Mesendoderm (in vitro differentiated cells): ENCODE results near the gene GJD2.

Source experiments
- DNase-seq: peaks from one replicate; pipeline ENCODE4 v3.0.0; 2013
- H2AK5ac ChIP-seq: 2 replicates; pipeline ENCODE4 v1.6.1; 2013; ENCODE audit warnings: low read length, inconsistent platforms
- H2BK120ac ChIP-seq: 2 replicates; pipeline ENCODE4 v1.6.1; 2013; ENCODE audit warnings: low read depth, mild to moderate bottlenecking, low read length, moderate library complexity, mixed read lengths
- H2BK15ac ChIP-seq: replicated peaks from 2 replicates; pipeline ENCODE4 v1.6.1; 2013; ENCODE audit warnings: low read depth, mild to moderate bottlenecking, moderate library complexity
- H2BK5ac ChIP-seq: 2 replicates; pipeline ENCODE4 v1.6.1; 2013; ENCODE audit warnings: low read length, inconsistent platforms
- H3K18ac ChIP-seq: 2 replicates; pipeline ENCODE4 v1.6.1; 2013; ENCODE audit warnings: mild to moderate bottlenecking, low read length, mixed read lengths
- H3K23ac ChIP-seq: one replicate; pipeline ENCODE4 v1.6.1; 2013; ENCODE audit warnings: low read length
- H3K27ac ChIP-seq: 2 replicates; pipeline ENCODE4 v1.5.1; 2013; ENCODE audit warnings: low read depth, mild to moderate bottlenecking, inconsistent platforms, low read length, moderate library complexity
- H3K27me3 ChIP-seq: 2 replicates; pipeline ENCODE4 v1.6.1; 2013; ENCODE audit warnings: low read length, control low read depth, mild to moderate bottlenecking, inconsistent platforms; ENCODE audit not compliant: insufficient read depth, poor library complexity
- H3K36me3 ChIP-seq: 2 replicates; pipeline ENCODE4 v1.6.1; 2013; ENCODE audit warnings: low read length, inconsistent platforms; ENCODE audit not compliant: control insufficient read depth, insufficient read depth
- H3K4ac ChIP-seq: one replicate; pipeline ENCODE4 v1.6.1; 2013; ENCODE audit warnings: low read depth, mild to moderate bottlenecking, low read length, moderate library complexity
- H3K4me1 ChIP-seq: 2 replicates; pipeline ENCODE4 v1.6.1; 2013; ENCODE audit warnings: low read depth, low read length, inconsistent platforms; ENCODE audit not compliant: control insufficient read depth
- H3K4me2 ChIP-seq: 2 replicates; pipeline ENCODE4 v1.6.1; 2013; ENCODE audit warnings: low read length
- H3K4me3 ChIP-seq: 2 replicates; pipeline ENCODE4 v1.5.1; 2013; ENCODE audit warnings: mild to moderate bottlenecking, low read length
- H3K56ac ChIP-seq: one replicate; pipeline ENCODE4 v1.6.1; 2013; ENCODE audit warnings: low read length
- H3K79me1 ChIP-seq: 2 replicates; pipeline ENCODE4 v1.6.1; 2013; ENCODE audit warnings: low read length, inconsistent platforms
- H3K79me2 ChIP-seq: 2 replicates; pipeline ENCODE4 v1.6.1; 2013; ENCODE audit warnings: mild to moderate bottlenecking, low read length; ENCODE audit not compliant: control insufficient read depth, insufficient read depth
- H3K9ac ChIP-seq: 2 replicates; pipeline ENCODE4 v1.6.1; 2013; ENCODE audit warnings: low read length, inconsistent platforms
- H4K5ac ChIP-seq: one replicate; pipeline ENCODE4 v1.6.1; 2013; ENCODE audit warnings: low read length
- H4K8ac ChIP-seq: one replicate; pipeline ENCODE4 v1.6.1; 2013; ENCODE audit warnings: low read depth, mild to moderate bottlenecking, control low read depth, low read length, moderate library complexity
- WGBS: extraction: QIAGEN DNeasy Blood & Tissue Kit; methylation state at CpG from one replicate; pipeline ENCODE4 v1.1.7; 2013; ENCODE audit warnings: low lambda C conversion rate, missing lambda C conversion rate; ENCODE audit not compliant: insufficient coverage; ENCODE audit errors: extremely low coverage; 5-methylcytosine and 5-hydroxymethylcytosine counted together

The GJD2 gene

GRCh38 chr15:34757262-34757661, 2.5 kb upstream of the GJD2 start:
- H3K18ac ChIP-seq, result no peak overlapping the region
- H2BK5ac ChIP-seq, result no peak overlapping the region
- H3K79me2 ChIP-seq, result no peaks in the 10 kb centered on the region
- H3K79me1 ChIP-seq, result no peaks in the 10 kb centered on the region
- H2BK15ac ChIP-seq, result no peak overlapping the region
- no peak overlapping the region for H4K5ac ChIP-seq
- H2BK120ac ChIP-seq, result no peak overlapping the region
- no peak overlapping the region for H4K8ac ChIP-seq
- H3K27me3 ChIP-seq, result peaks cover 26% of the 10 kb centered on the region
- H3K4me2 ChIP-seq, result no peak overlapping the region
- WGBS, result no CpG with 5 or more reads among the region's 3 CpGs
- no peaks in the 10 kb centered on the region for H3K36me3 ChIP-seq
- H3K56ac ChIP-seq, result no peak overlapping the region
- H3K4me3 ChIP-seq, result no peak overlapping the region
- no peak overlapping the region for H2AK5ac ChIP-seq
- no peaks in the 10 kb centered on the region for H3K4me1 ChIP-seq
- H3K27ac ChIP-seq, result no peak overlapping the region
- no peak overlapping the region for H3K9ac ChIP-seq
- H3K23ac ChIP-seq, result no peak overlapping the region
- no peak for DNase-seq
- no peak overlapping the region for H3K4ac ChIP-seq

- Histone ChIP-seq H3K79me1 (no peaks in the 10 kb centered on the region), H3K27me3 (peaks cover 26% of the 10 kb centered on the region)
- WGBS, result no CpG with 5 or more reads among the region's 11 CpGs
Observed at GRCh38 chr15:34755419-34755773, 598 bp upstream of the GJD2 start.

GRCh38 chr15:34754171-34754601, 612 bp downstream of the GJD2 start:
- Histone ChIP-seq H4K5ac (no peak overlapping the region), H4K8ac (no peak overlapping the region), H2AK5ac (no peak overlapping the region), H3K27me3 (peaks cover 26% of the 10 kb centered on the region), H2BK5ac (no peak overlapping the region), H3K4me3 (no peak overlapping the region), H2BK120ac (no peak overlapping the region), H3K23ac (no peak overlapping the region), H3K79me2 (no peaks in the 10 kb centered on the region), H3K4me1 (no peaks in the 10 kb centered on the region), H2BK15ac (no peak overlapping the region), H3K18ac (no peak overlapping the region), H3K36me3 (no peaks in the 10 kb centered on the region), H3K79me1 (no peaks in the 10 kb centered on the region), H3K56ac (no peak overlapping the region), H3K9ac (no peak overlapping the region), H3K4me2 (peak overlapping the region; percentile 41), H3K27ac (no peak overlapping the region), H3K4ac (no peak overlapping the region)
- no CpG with 5 or more reads among the region's 27 CpGs for WGBS
- DNase-seq, result no peak

More at GRCh38 chr15:34755419-34755773, 598 bp upstream of the GJD2 start:
- no peak overlapping the region for H3K4ac ChIP-seq
- no peak overlapping the region for H3K23ac ChIP-seq
- H2BK5ac ChIP-seq, result no peak overlapping the region
- no peak overlapping the region for H2BK15ac ChIP-seq
- no peak overlapping the region for H3K9ac ChIP-seq
- no peak overlapping the region for H2AK5ac ChIP-seq
- H3K79me2 ChIP-seq, result no peaks in the 10 kb centered on the region
- H3K4me3 ChIP-seq, result no peak overlapping the region
- no peak overlapping the region for H3K18ac ChIP-seq
- no peak overlapping the region for H2BK120ac ChIP-seq
- peak overlapping the region; percentile 41 for H3K4me2 ChIP-seq
- H3K36me3 ChIP-seq, result no peaks in the 10 kb centered on the region
- H3K56ac ChIP-seq, result no peak overlapping the region
- no peak overlapping the region for H3K27ac ChIP-seq
- H3K4me1 ChIP-seq, result no peaks in the 10 kb centered on the region
- no peak overlapping the region for H4K8ac ChIP-seq
- no peak for DNase-seq
- H4K5ac ChIP-seq, result no peak overlapping the region

- H2BK120ac ChIP-seq, result no peak overlapping the region
- DNase-seq, result peak; percentile 86
Observed at GRCh38 chr15:34753236-34753894, 1.4 kb downstream of the GJD2 start.

GRCh38 chr15:34749691-34750090, 5.1 kb downstream of the GJD2 start:
- DNase-seq, result no peak
- Histone ChIP-seq H3K79me1 (no peaks in the 10 kb centered on the region), H2BK120ac (no peak overlapping the region), H4K5ac (no peak overlapping the region), H3K36me3 (no peaks in the 10 kb centered on the region), H3K18ac (no peak overlapping the region), H2BK5ac (no peak overlapping the region), H3K27ac (no peak overlapping the region), H3K4me1 (no peaks in the 10 kb centered on the region), H3K9ac (no peak overlapping the region), H3K27me3 (peaks cover 10% of the 10 kb centered on the region), H2AK5ac (no peak overlapping the region), H4K8ac (no peak overlapping the region), H3K4ac (no peak overlapping the region), H3K4me2 (no peak overlapping the region), H3K79me2 (no peaks in the 10 kb centered on the region), H2BK15ac (no peak overlapping the region), H3K23ac (no peak overlapping the region), H3K4me3 (no peak overlapping the region), H3K56ac (no peak overlapping the region)
- WGBS, result no CpG with 5 or more reads among the region's 4 CpGs

More at GRCh38 chr15:34753236-34753894, 1.4 kb downstream of the GJD2 start:
- Histone ChIP-seq H3K27ac (no peak overlapping the region), H3K9ac (no peak overlapping the region), H3K4ac (no peak overlapping the region), H3K4me2 (no peak overlapping the region), H3K79me2 (no peaks in the 10 kb centered on the region), H4K5ac (no peak overlapping the region), H3K4me1 (no peaks in the 10 kb centered on the region), H3K18ac (no peak overlapping the region), H3K23ac (no peak overlapping the region), H2AK5ac (no peak overlapping the region), H3K79me1 (no peaks in the 10 kb centered on the region), H3K36me3 (no peaks in the 10 kb centered on the region), H2BK5ac (no peak overlapping the region), H3K27me3 (peaks cover 26% of the 10 kb centered on the region), H4K8ac (no peak overlapping the region), H3K56ac (no peak overlapping the region), H3K4me3 (no peak overlapping the region), H2BK15ac (no peak overlapping the region)
- WGBS, result no CpG with 5 or more reads among the region's 11 CpGs

- DNase-seq, result no peak
- Histone ChIP-seq H3K27ac (no peak overlapping the region), H3K4me1 (no peaks in the 10 kb centered on the region), H3K56ac (no peak overlapping the region), H3K27me3 (no peaks in the 10 kb centered on the region), H2AK5ac (no peak overlapping the region), H2BK5ac (no peak overlapping the region), H2BK120ac (no peak overlapping the region), H3K4me3 (no peak overlapping the region), H3K79me1 (no peaks in the 10 kb centered on the region), H3K23ac (no peak overlapping the region), H2BK15ac (no peak overlapping the region), H3K9ac (no peak overlapping the region), H3K4ac (no peak overlapping the region), H4K8ac (no peak overlapping the region), H3K36me3 (no peaks in the 10 kb centered on the region), H3K18ac (no peak overlapping the region), H3K79me2 (no peaks in the 10 kb centered on the region), H3K4me2 (no peak overlapping the region), H4K5ac (no peak overlapping the region)
- WGBS, result no CpG with 5 or more reads among the region's 2 CpGs
Observed at GRCh38 chr15:34739346-34739745, 15.5 kb downstream of the GJD2 start.
